IMR-90 (cell line): ENCODE results near the gene ME2. TPM values are rescaled to one million over a fixed set of nuclear protein-coding genes. Genes with fewer than 3 reads are reported as not detected.
A peak's percentile ranks its signal among the peaks of the same experiment; 100 is the strongest.

ENCODE experiments used
- ATAC-seq: fragments of 200-7000 bp; cut with Tn5 transposase; 2 replicates; pipeline ENCODE4 v1.9.1; 2020; ENCODE audit warnings: low read depth, mild to moderate bottlenecking, moderate library complexity
- BruUV-seq: library from RNA; stranded (reverse); fragments of 400-500 nt; replicated peaks from 2 replicates; lab custom pipeline; 2021; lab: Mats Ljungman, UMichigan
- CTCF ChIA-PET: fragments of 300-600 bp; formaldehyde crosslinking; extraction: SDS; loops from one replicate; lab custom pipeline; 2021; ENCODE audit warnings: antibody characterized with exemption; lab: Yijun Ruan, JAX
- POLR2A ChIA-PET: fragments of 300-600 bp; sonication (Branson Sonifier 250); formaldehyde crosslinking; loops from one replicate; lab custom pipeline; 2022; ENCODE audit warnings: antibody characterized with exemption; ENCODE audit not compliant: unreplicated experiment; lab: Charles Lee
- DNase-seq: peaks from one replicate; pipeline ENCODE4 v3.0.0; 2013
- H2AFZ ChIP-seq: replicated peaks from 2 replicates; pipeline ENCODE3; 2013; ENCODE audit warnings: low read length, mild to moderate bottlenecking; ENCODE audit not compliant: poor library complexity
- H2AK5ac ChIP-seq: 2 replicates; pipeline ENCODE4 v1.6.1; 2013; ENCODE audit warnings: low read depth, low read length, inconsistent platforms
- H2AK9ac ChIP-seq: replicated peaks from 2 replicates; pipeline ENCODE3; 2013; ENCODE audit warnings: mild to moderate bottlenecking, low read depth, low read length, moderate library complexity; ENCODE audit not compliant: poor library complexity
- H2BK120ac ChIP-seq: 2 replicates; pipeline ENCODE4 v1.6.1; 2013; ENCODE audit warnings: low read depth, low read length, inconsistent platforms
- H2BK15ac ChIP-seq: 3 replicates; pipeline ENCODE4 v1.6.1; 2013; ENCODE audit warnings: low read depth, low read length, inconsistent platforms
- H2BK20ac ChIP-seq: 2 replicates; pipeline ENCODE4 v1.6.1; 2013; ENCODE audit warnings: low read depth, mild to moderate bottlenecking, inconsistent platforms, low read length, moderate library complexity
- H2BK5ac ChIP-seq: 2 replicates; pipeline ENCODE4 v1.6.1; 2013; ENCODE audit warnings: mild to moderate bottlenecking, low read depth, low read length, inconsistent platforms; ENCODE audit not compliant: poor library complexity, severe bottlenecking
- H3K14ac ChIP-seq: replicated peaks from 2 replicates; pipeline ENCODE4 v1.6.1; 2013; ENCODE audit warnings: low read depth, low read length, inconsistent platforms
- H3K18ac ChIP-seq: 2 replicates; pipeline ENCODE4 v1.6.1; 2013; ENCODE audit warnings: low read depth, low read length, control low read depth
- H3K23ac ChIP-seq: 2 replicates; pipeline ENCODE4 v1.6.1; 2013; ENCODE audit warnings: low read depth, low read length, inconsistent platforms
- H3K27ac ChIP-seq: 2 replicates; pipeline ENCODE4 v1.5.1; 2013; ENCODE audit warnings: mild to moderate bottlenecking, control low read depth, low read length; ENCODE audit not compliant: insufficient read depth
- H3K27me3 ChIP-seq: 2 replicates; pipeline ENCODE4 v1.6.1; 2013; ENCODE audit warnings: low read length; ENCODE audit not compliant: control insufficient read depth, insufficient read depth
- H3K36me3 ChIP-seq: 2 replicates; pipeline ENCODE4 v1.6.1; 2013; ENCODE audit warnings: low read length, mixed read lengths; ENCODE audit not compliant: control insufficient read depth, insufficient read depth
- H3K4ac ChIP-seq: 2 replicates; pipeline ENCODE4 v1.6.1; 2013; ENCODE audit warnings: low read depth, low read length, inconsistent platforms
- H3K4me1 ChIP-seq: 2 replicates; pipeline ENCODE4 v1.6.1; 2013; ENCODE audit warnings: low read length, mixed read lengths; ENCODE audit not compliant: control insufficient read depth, insufficient read depth
- H3K4me2 ChIP-seq: 2 replicates; pipeline ENCODE4 v1.6.1; 2013; ENCODE audit warnings: low read depth, mild to moderate bottlenecking, control low read depth, low read length, moderate library complexity
- H3K4me3 ChIP-seq: 2 replicates; pipeline ENCODE4 v1.5.1; 2013; ENCODE audit warnings: low read depth, mild to moderate bottlenecking, control low read depth, low read length, moderate library complexity; ENCODE audit not compliant: insufficient read depth
- H3K56ac ChIP-seq: 2 replicates; pipeline ENCODE4 v1.6.1; 2013; ENCODE audit warnings: low read length, inconsistent platforms; ENCODE audit not compliant: insufficient read depth; ENCODE audit errors: extremely low read depth
- H3K79me1 ChIP-seq, 2 experiments: 2 replicates each; pipeline ENCODE4 v1.6.1; 2013; ENCODE audit warnings: low read length in 2 of 2, inconsistent platforms in 1 of 2, low read depth in 1 of 2
- H3K9ac ChIP-seq: 2 replicates; pipeline ENCODE4 v1.6.1; 2013; ENCODE audit warnings: low read depth, low read length, control low read depth
- H3K9me1 ChIP-seq: 2 replicates; pipeline ENCODE4 v1.6.1; 2013; ENCODE audit warnings: low read length, inconsistent platforms; ENCODE audit not compliant: insufficient read depth
- H3K9me3 ChIP-seq: 2 replicates; pipeline ENCODE4 v1.6.1; 2013; ENCODE audit warnings: low read length; ENCODE audit not compliant: control insufficient read depth, insufficient read depth
- H4K20me1 ChIP-seq: 2 replicates; pipeline ENCODE4 v1.6.1; 2013; ENCODE audit warnings: low read length, inconsistent platforms; ENCODE audit not compliant: insufficient read depth
- H4K5ac ChIP-seq: 2 replicates; pipeline ENCODE4 v1.6.1; 2013; ENCODE audit warnings: mild to moderate bottlenecking, low read depth, low read length, control low read depth
- H4K8ac ChIP-seq, 2 experiments: 2 replicates each; pipeline ENCODE4 v1.6.1; 2013; ENCODE audit warnings: low read depth in 2 of 2, low read length in 2 of 2, control low read depth in 1 of 2, inconsistent platforms in 1 of 2
- H4K91ac ChIP-seq: 2 replicates; pipeline ENCODE4 v1.6.1; 2013; ENCODE audit warnings: low read depth, low read length, inconsistent platforms; ENCODE audit not compliant: insufficient read depth
- ELK1 ChIP-seq: fragments of 150-350 bp; IDR thresholded peaks from 2 replicates; pipeline ENCODE4 v1.6.1; 2016; ENCODE audit warnings: low read depth, mild to moderate bottlenecking, low read length, moderate library complexity, borderline replicate concordance
- POLR2A ChIP-seq: IDR thresholded peaks from 2 replicates; pipeline ENCODE4 v1.6.1; 2012; ENCODE audit warnings: mild to moderate bottlenecking, low read depth, low read length
- WGBS, 2 experiments: methylation state at CpG; one replicate each; pipeline versions ENCODE4 v1.1.5 to v1.1.7; 2013; ENCODE audit warnings: missing lambda C conversion rate in 2 of 2; ENCODE audit not compliant: insufficient read length in 1 of 2; ENCODE audit errors: extremely low coverage in 2 of 2; 5-methylcytosine and 5-hydroxymethylcytosine counted together
- dilution Hi-C: fragments of 300-500 bp; cut with HindIII; formaldehyde crosslinking; loops from one replicate; pipeline ENCODE4 v1.14.3; 2018; ENCODE audit warnings: low sequenced_read_pairs; ENCODE audit not compliant: unreplicated experiment
- in situ Hi-C: fragments of 300-500 bp; cut with MboI; formaldehyde crosslinking; loops from 3 replicates; pipeline ENCODE4 v1.14.3; 2019; ENCODE audit warnings: low sequenced_read_pairs, inconsistent platforms, mixed read lengths
- intact Hi-C: fragments of 100-400 bp; cut with micrococcal nuclease; formaldehyde crosslinking; loops from 2 replicates; pipeline ENCODE4 v1.10.0; 2022
- polyA plus RNA-seq, 3 experiments: library from polyadenylated mRNA; depleted of rRNA; stranded (reverse); fragments of >200 nt; gene quantifications; 2 replicates each; pipeline ENCODE4 v1.2.3, GENCODE V29; 2012; ENCODE audit warnings: low replicate concordance in 1 of 3
- total RNA-seq: library from RNA; depleted of rRNA; stranded (reverse); fragments of >200 nt; gene quantifications from 2 replicates; pipeline ENCODE4 v1.2.3, GENCODE V29; 2012

ME2 gene
- total and polyA plus RNA-seq, 2 of the 4 experiments (the other 2 are of a cell fraction), result 29.7 to 32.6 TPM

- no peak overlapping the region for H2AK5ac ChIP-seq
- no peak overlapping the region for H3K23ac ChIP-seq
- in situ Hi-C loops (no loop called here), dilution Hi-C loops (no loop called here), intact Hi-C loops (no loop called here)
- no peak overlapping the region for H2BK5ac ChIP-seq
- no TSS peak for BruUV-seq
- no peak overlapping the region for H3K18ac ChIP-seq
- no peak overlapping the region for H2AFZ ChIP-seq
- H4K8ac ChIP-seq, result no peak overlapping the region
- H4K20me1 ChIP-seq, result no peaks in the 10 kb centered on the region
- no peak overlapping the region for H3K4me3 ChIP-seq
- H3K27ac ChIP-seq, result no peak overlapping the region
- H3K56ac ChIP-seq, result no peak overlapping the region
- H3K79me1 ChIP-seq, result no peaks in the 10 kb centered on the region
- no peak overlapping the region for H2BK15ac ChIP-seq
- POLR2A ChIA-PET, result no interaction called here
- ATAC-seq, result no peak
- no peak overlapping the region for H2AK9ac ChIP-seq
- CTCF ChIA-PET, result no interaction called here
- peak; percentile 37 for DNase-seq
- no peak overlapping the region for H2BK120ac ChIP-seq
- H3K36me3 ChIP-seq, result 0 out of 2 replicates have a peak, but pooled peaks cover 2% of the 10 kb centered on the region
- no peak overlapping the region for H4K91ac ChIP-seq
- H3K4me1 ChIP-seq, result 0 out of 2 replicates have a peak, but pooled peaks cover 1% of the 10 kb centered on the region
- H3K9ac ChIP-seq, result no peak overlapping the region
- no peaks in the 10 kb centered on the region for H3K9me1 ChIP-seq
- no peak overlapping the region for H3K4me2 ChIP-seq
- H3K27me3 ChIP-seq, result no peaks in the 10 kb centered on the region
- H4K5ac ChIP-seq, result no peak overlapping the region
- H3K9me3 ChIP-seq, result no peaks in the 10 kb centered on the region
- H2BK20ac ChIP-seq, result no peak overlapping the region
- TF ChIP-seq POLR2A, result no peak
- TF ChIP-seq ELK1, result no peak
- H3K14ac ChIP-seq, result no peak overlapping the region
- no peak overlapping the region for H3K4ac ChIP-seq
- no CpG with 5 or more reads among the region's 2 CpGs for WGBS, 2 experiments
Observed at GRCh38 chr18:50928551-50928950, 49.6 kb downstream of the ME2 start.
